Stimulated activated CD4-positive, alpha-beta T cell treated with anti-CD3 and anti-CD28 coated beads, Interleukin-12 subunit alpha, Interleukin-12 subunit beta, amount 100 ng/mL, for 48 hours (primary cell): ENCODE data around the gene LRRK1.

Source experiments
- DNase-seq, 3 donors: peaks; one replicate each; pipeline ENCODE4 v3.0.0-alpha.2; 2020; ENCODE audit warnings: low read depth in 2 of 3, low spot score in 1 of 3

LRRK1 gene

GRCh38 chr15:101038327-101039003, 119.3 kb downstream of the LRRK1 start:
- DNase-seq, result no peak

- no peak for DNase-seq
Observed at GRCh38 chr15:101039461-101039860, 120.3 kb downstream of the LRRK1 start.

DNA sequence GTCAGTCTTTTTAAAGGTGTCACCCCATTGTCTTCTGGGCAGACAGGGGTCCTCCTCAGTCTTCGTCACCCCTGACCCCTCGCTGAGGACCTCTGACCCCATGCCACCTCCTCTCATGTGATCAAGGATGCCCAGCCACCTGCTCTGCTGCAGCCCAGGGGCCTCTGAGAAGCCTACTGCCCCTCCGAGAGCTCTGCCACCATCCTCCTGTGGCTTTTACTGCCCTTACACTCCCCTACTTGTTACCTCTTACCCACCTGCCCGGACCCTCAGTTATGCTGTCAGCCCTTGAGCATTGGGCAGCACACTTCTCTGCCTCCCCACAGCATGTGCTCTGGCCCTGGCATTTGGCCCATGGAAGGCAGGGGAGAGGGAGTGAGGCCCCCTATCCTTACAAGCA, 123.2 kb downstream of the LRRK1 start:
- DNase-seq, result no peak

DNA sequence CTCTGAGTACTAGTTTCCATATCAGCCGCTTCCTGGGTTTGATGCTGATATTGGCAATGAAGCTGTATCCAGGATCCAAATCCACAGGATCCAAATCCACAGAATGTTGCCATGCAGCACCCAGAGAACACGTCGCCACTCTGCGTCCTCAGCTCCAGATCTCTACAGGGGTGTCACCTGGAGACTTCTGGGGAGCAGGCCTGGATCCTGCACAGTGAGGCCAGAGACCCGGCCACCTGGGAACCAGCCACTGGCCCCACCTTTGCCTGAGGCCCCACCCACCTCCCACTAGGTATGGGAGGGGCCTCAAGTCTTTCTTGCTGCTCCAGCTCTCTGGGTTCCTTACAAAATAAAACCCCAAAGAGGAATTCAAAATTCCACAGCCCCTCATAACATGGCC, 123.9 kb downstream of the LRRK1 start:
- DNase-seq, result no peak

DNA sequence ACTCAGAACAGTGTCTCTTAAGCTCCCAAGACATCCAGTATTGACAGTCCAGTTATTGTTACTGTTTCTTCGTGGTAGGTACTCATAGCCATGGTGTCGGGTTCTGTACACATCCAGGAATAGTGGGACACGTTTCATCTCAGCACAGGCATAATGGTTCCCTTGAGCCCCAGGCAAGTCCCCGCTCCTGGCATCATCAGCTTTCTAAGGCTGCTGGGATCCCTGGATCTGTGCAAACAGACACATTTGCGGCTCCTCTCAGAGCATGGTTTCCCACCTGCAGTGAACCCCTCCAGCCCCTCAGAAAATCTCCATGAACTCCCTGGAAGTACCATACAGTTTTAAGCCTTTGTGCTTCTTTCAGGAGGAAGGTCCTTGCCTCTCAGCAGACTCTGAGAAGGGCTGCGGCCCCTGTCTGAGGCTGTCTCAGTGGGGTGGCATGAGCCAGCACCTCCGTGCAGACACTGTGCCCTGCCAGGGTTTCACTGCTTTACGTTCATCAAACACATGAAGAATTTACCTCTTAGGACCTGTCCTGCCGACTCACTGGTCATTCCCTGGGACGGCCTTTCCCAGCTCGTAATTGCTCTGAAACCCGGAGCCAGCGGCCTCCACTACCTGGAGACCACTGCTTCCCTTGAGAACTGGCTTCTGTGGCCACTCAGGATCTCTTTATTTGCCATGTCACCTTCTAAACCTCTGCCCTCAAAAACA, 124.9 kb downstream of the LRRK1 start:
- DNase-seq, result no peak

DNA sequence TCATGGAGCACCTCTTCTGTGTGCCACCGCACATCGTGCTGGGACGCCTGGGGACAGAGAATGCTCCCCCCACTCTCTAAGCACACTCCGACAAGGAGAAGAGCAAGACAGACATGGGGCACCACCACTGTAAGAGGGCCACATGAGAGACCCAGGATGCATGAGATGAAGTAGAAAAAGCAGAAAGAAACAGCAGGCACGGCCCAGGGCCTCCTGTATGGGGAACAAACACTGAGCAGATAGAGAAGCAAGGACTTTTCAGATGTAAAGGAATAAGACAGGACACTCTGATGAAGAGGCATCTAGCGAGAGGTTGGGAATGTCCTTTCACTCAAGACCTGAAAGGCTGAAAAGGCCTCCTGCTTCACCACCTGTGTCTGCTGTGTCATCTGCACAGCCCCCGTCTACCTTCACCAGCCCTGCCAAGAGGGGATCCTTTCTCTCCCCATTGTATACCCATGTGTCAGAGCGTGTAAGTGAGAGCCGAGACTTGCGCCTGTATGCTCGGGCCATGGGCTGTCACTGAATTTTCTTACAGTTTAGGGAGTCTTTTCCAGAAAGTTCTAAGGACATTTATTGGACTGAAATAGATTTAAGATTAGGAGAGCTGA, 125.6 kb downstream of the LRRK1 start:
- no peak for DNase-seq

DNA sequence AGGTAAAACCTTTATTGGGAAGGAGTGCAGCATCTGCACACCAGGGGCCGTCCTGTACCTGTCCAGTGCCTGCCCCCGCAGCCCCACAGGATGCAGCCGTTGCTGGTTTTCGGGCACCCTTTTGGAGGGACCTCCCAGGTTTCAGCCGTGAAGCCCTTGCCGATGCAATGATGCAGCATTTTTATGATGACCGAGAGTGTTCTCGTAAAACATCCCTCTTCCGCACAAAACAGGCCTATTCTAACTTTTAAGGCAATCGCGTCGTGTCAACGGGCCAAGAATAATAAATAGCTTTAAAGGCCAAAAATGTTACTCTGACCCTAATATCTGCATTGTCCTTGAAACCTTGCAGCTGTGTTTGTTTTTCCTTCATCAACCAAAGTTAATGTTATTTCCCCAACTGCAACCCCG, 126.1 kb downstream of the LRRK1 start:
- DNase-seq, result no peak

- DNase-seq, result no peak
Observed at GRCh38 chr15:101045835-101046691, 126.9 kb downstream of the LRRK1 start.

- no peak for DNase-seq
Observed at GRCh38 chr15:101046826-101047225, 127.7 kb downstream of the LRRK1 start.

GRCh38 chr15:101047301-101047781, 128.2 kb downstream of the LRRK1 start:
- DNase-seq, result no peak

- no peak for DNase-seq
Observed at GRCh38 chr15:101048176-101048575, 129.0 kb downstream of the LRRK1 start.

- no peak for DNase-seq
Observed at GRCh38 chr15:101048581-101049030, 129.4 kb downstream of the LRRK1 start.

GRCh38 chr15:101049282-101049681, 130.1 kb downstream of the LRRK1 start:
- no peak for DNase-seq

GRCh38 chr15:101049856-101050622, 130.9 kb downstream of the LRRK1 start:
- no peak for DNase-seq

- no peak for DNase-seq
Observed at GRCh38 chr15:101050623-101051290, 131.6 kb downstream of the LRRK1 start.

GRCh38 chr15:101051291-101052030, 132.3 kb downstream of the LRRK1 start:
- DNase-seq, result no peak

GRCh38 chr15:101052031-101052620, 133.0 kb downstream of the LRRK1 start:
- no peak for DNase-seq

GRCh38 chr15:101052681-101053121, 133.5 kb downstream of the LRRK1 start:
- no peak for DNase-seq

- no peak for DNase-seq
Observed at GRCh38 chr15:101053261-101053660, 134.1 kb downstream of the LRRK1 start.
